Mesendoderm (in vitro differentiated cells): ENCODE results near the gene TNFSF9.

Experiments used
- DNase-seq: peaks from one replicate; pipeline ENCODE4 v3.0.0; 2013
- H2AK5ac ChIP-seq: 2 replicates; pipeline ENCODE4 v1.6.1; 2013; ENCODE audit warnings: low read length, inconsistent platforms
- H2BK120ac ChIP-seq: 2 replicates; pipeline ENCODE4 v1.6.1; 2013; ENCODE audit warnings: low read depth, mild to moderate bottlenecking, low read length, moderate library complexity, mixed read lengths
- H2BK15ac ChIP-seq: replicated peaks from 2 replicates; pipeline ENCODE4 v1.6.1; 2013; ENCODE audit warnings: low read depth, mild to moderate bottlenecking, moderate library complexity
- H2BK5ac ChIP-seq: 2 replicates; pipeline ENCODE4 v1.6.1; 2013; ENCODE audit warnings: low read length, inconsistent platforms
- H3K18ac ChIP-seq: 2 replicates; pipeline ENCODE4 v1.6.1; 2013; ENCODE audit warnings: mild to moderate bottlenecking, low read length, mixed read lengths
- H3K23ac ChIP-seq: one replicate; pipeline ENCODE4 v1.6.1; 2013; ENCODE audit warnings: low read length
- H3K27ac ChIP-seq: 2 replicates; pipeline ENCODE4 v1.5.1; 2013; ENCODE audit warnings: low read depth, mild to moderate bottlenecking, inconsistent platforms, low read length, moderate library complexity
- H3K27me3 ChIP-seq: 2 replicates; pipeline ENCODE4 v1.6.1; 2013; ENCODE audit warnings: low read length, control low read depth, mild to moderate bottlenecking, inconsistent platforms; ENCODE audit not compliant: insufficient read depth, poor library complexity
- H3K36me3 ChIP-seq: 2 replicates; pipeline ENCODE4 v1.6.1; 2013; ENCODE audit warnings: low read length, inconsistent platforms; ENCODE audit not compliant: control insufficient read depth, insufficient read depth
- H3K4ac ChIP-seq: one replicate; pipeline ENCODE4 v1.6.1; 2013; ENCODE audit warnings: low read depth, mild to moderate bottlenecking, low read length, moderate library complexity
- H3K4me1 ChIP-seq: 2 replicates; pipeline ENCODE4 v1.6.1; 2013; ENCODE audit warnings: low read depth, low read length, inconsistent platforms; ENCODE audit not compliant: control insufficient read depth
- H3K4me2 ChIP-seq: 2 replicates; pipeline ENCODE4 v1.6.1; 2013; ENCODE audit warnings: low read length
- H3K4me3 ChIP-seq: 2 replicates; pipeline ENCODE4 v1.5.1; 2013; ENCODE audit warnings: mild to moderate bottlenecking, low read length
- H3K56ac ChIP-seq: one replicate; pipeline ENCODE4 v1.6.1; 2013; ENCODE audit warnings: low read length
- H3K79me1 ChIP-seq: 2 replicates; pipeline ENCODE4 v1.6.1; 2013; ENCODE audit warnings: low read length, inconsistent platforms
- H3K79me2 ChIP-seq: 2 replicates; pipeline ENCODE4 v1.6.1; 2013; ENCODE audit warnings: mild to moderate bottlenecking, low read length; ENCODE audit not compliant: control insufficient read depth, insufficient read depth
- H3K9ac ChIP-seq: 2 replicates; pipeline ENCODE4 v1.6.1; 2013; ENCODE audit warnings: low read length, inconsistent platforms
- H4K5ac ChIP-seq: one replicate; pipeline ENCODE4 v1.6.1; 2013; ENCODE audit warnings: low read length
- H4K8ac ChIP-seq: one replicate; pipeline ENCODE4 v1.6.1; 2013; ENCODE audit warnings: low read depth, mild to moderate bottlenecking, control low read depth, low read length, moderate library complexity
- WGBS: extraction: QIAGEN DNeasy Blood & Tissue Kit; methylation state at CpG from one replicate; pipeline ENCODE4 v1.1.7; 2013; ENCODE audit warnings: low lambda C conversion rate, missing lambda C conversion rate; ENCODE audit not compliant: insufficient coverage; ENCODE audit errors: extremely low coverage; 5-methylcytosine and 5-hydroxymethylcytosine counted together

TNFSF9 gene

DNA sequence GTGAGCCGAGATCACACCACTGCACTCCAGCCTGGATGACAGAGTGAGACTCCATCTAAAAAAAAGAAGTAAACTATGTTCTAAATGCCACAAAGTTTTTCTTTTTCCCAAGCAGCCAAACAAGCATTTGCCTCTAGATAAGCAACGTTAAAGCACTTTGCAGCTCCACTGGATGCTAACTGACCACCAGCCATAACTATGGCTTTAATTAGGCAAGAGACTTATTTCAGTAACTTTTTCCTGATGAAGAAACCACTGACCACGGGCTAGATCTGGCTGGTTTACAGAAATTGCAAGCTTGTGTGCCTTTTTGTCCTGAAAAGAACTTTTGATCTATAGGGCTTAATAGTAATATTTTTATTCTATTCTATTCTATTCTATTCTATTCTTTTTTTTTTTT is 38.0 kb downstream of the TNFSF9 start:
- Histone ChIP-seq H2BK120ac (no peak overlapping the region), H2BK15ac (no peak overlapping the region), H3K18ac (no peak overlapping the region), H3K36me3 (no peaks in the 10 kb centered on the region), H3K79me1 (no peaks in the 10 kb centered on the region), H2BK5ac (no peak overlapping the region), H4K8ac (no peak overlapping the region), H3K56ac (no peak overlapping the region), H3K4me3 (no peak overlapping the region), H3K79me2 (no peaks in the 10 kb centered on the region), H2AK5ac (no peak overlapping the region), H3K4ac (no peak overlapping the region), H3K4me1 (peaks cover 3% of the 10 kb centered on the region), H3K4me2 (no peak overlapping the region), H3K23ac (no peak overlapping the region), H3K9ac (no peak overlapping the region), H3K27ac (no peak overlapping the region), H3K27me3 (no peaks in the 10 kb centered on the region), H4K5ac (no peak overlapping the region)
- WGBS = no CpG with 5 or more reads among the region's 3 CpGs
- no peak for DNase-seq

DNA sequence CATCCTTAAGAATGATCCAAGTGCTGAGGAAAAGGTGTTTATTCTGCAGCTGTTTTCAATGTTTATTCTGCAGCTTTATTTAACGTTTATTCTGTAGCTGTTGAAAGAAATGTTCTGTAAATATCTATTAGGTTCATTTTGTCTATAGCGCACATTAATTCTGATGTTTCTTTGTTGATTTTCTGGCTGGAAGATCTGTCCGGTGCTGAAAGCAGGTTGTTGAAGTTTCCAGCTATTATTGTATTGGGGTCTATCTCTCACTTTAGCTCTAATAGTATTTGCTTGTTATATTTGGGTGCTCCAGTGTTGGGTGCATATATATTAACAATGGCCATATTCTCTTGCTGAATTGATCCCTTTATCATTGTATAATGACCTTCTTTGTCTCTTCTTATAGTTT is 39.9 kb downstream of the TNFSF9 start:
- Histone ChIP-seq H3K9ac (no peak overlapping the region), H3K36me3 (no peaks in the 10 kb centered on the region), H2AK5ac (no peak overlapping the region), H3K4me3 (no peak overlapping the region), H2BK120ac (no peak overlapping the region), H3K27me3 (no peaks in the 10 kb centered on the region), H3K23ac (no peak overlapping the region), H3K79me1 (no peaks in the 10 kb centered on the region), H3K4me2 (no peak overlapping the region), H3K4me1 (peaks cover 5% of the 10 kb centered on the region), H3K56ac (no peak overlapping the region), H3K18ac (no peak overlapping the region), H4K8ac (no peak overlapping the region), H3K4ac (no peak overlapping the region), H2BK5ac (no peak overlapping the region), H4K5ac (no peak overlapping the region), H3K27ac (no peak overlapping the region), H2BK15ac (no peak overlapping the region), H3K79me2 (no peaks in the 10 kb centered on the region)
- WGBS = no CpG with 5 or more reads among the region's 3 CpGs
- DNase-seq = no peak

DNA sequence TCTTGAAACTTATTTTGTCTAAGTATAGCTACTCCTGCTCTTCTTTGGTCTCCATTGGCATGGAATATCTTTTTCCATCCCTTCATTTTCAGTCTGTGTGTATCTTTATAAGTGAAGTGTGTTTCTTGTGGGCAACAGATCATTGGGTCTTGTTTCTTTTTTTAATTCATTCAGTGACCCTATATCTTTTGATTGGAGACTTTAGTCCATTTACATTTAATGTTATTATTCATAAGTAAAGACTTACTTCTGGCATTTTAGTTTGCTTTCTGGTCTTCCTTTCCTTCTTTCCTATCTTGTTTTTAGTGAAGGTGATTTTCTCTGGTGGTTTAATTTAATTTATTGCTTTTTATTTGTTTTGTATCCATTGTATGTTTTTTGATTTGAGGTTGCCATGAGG is 40.3 kb downstream of the TNFSF9 start:
- H3K27ac ChIP-seq = no peak overlapping the region
- H3K36me3 ChIP-seq = no peaks in the 10 kb centered on the region
- H3K4ac ChIP-seq = no peak overlapping the region
- H2BK120ac ChIP-seq = no peak overlapping the region
- DNase-seq = no peak
- no peaks in the 10 kb centered on the region for H3K79me2 ChIP-seq
- no peak overlapping the region for H3K56ac ChIP-seq
- H2AK5ac ChIP-seq = no peak overlapping the region
- H3K18ac ChIP-seq = no peak overlapping the region
- H3K23ac ChIP-seq = no peak overlapping the region
- no peaks in the 10 kb centered on the region for H3K27me3 ChIP-seq
- H3K4me2 ChIP-seq = no peak overlapping the region
- H3K9ac ChIP-seq = no peak overlapping the region
- no peak overlapping the region for H3K4me3 ChIP-seq
- H3K79me1 ChIP-seq = no peaks in the 10 kb centered on the region
- H4K8ac ChIP-seq = no peak overlapping the region
- H4K5ac ChIP-seq = no peak overlapping the region
- no peak overlapping the region for H2BK5ac ChIP-seq
- H2BK15ac ChIP-seq = no peak overlapping the region
- H3K4me1 ChIP-seq = peaks cover 5% of the 10 kb centered on the region

DNA sequence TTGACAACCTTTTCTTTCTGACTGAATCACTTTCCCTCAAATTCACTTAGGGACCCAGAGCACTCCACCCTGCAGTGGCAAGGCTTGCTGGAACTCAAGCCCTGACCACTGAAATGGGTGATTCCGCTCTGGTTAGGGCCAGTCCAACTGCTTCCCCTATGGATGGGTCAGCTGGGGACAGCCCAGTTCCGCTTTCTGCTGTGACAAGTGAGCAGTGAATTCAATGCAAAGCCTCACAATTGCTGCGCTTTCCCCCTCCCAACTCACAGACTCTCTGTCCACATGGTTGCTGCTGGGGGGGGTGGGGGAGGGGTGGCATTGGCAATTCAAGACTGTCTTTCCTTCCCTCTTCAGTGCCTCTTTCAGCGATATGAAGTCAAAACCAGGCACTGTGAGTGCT is 41.4 kb downstream of the TNFSF9 start:
- H3K4me1 ChIP-seq = peaks cover 5% of the 10 kb centered on the region

DNA sequence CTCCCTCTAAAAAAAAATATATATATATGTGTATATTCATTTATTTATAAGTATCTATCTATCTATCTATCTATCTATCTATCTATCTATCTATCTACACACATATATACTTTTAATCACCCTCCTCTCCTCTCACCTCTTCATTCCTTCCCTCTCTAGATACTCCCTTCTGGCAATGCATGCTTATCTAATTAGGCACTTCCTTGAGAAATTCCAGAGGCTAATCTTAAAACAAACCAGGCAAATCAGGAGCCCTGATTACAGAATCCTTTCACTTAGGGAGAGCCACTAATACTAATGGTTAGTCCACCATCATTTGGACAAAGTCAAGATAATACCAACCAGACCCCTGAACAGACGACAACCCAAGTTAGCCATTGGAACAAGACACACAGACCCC is 42.5 kb downstream of the TNFSF9 start:
- H3K4me2 ChIP-seq = no peak overlapping the region
- H2BK5ac ChIP-seq = no peak overlapping the region
- no peaks in the 10 kb centered on the region for H3K36me3 ChIP-seq
- no peak overlapping the region for H2AK5ac ChIP-seq
- H3K9ac ChIP-seq = no peak overlapping the region
- no peak overlapping the region for H3K27ac ChIP-seq
- no peak overlapping the region for H3K23ac ChIP-seq
- H4K5ac ChIP-seq = no peak overlapping the region
- no peak overlapping the region for H3K18ac ChIP-seq
- H3K56ac ChIP-seq = peak overlapping the region; percentile 10
- no peak overlapping the region for H3K4me3 ChIP-seq
- peak; percentile 85 for DNase-seq
- no peaks in the 10 kb centered on the region for H3K79me2 ChIP-seq
- no peaks in the 10 kb centered on the region for H3K27me3 ChIP-seq
- H2BK120ac ChIP-seq = no peak overlapping the region
- no peaks in the 10 kb centered on the region for H3K79me1 ChIP-seq
- no peak overlapping the region for H4K8ac ChIP-seq
- peaks cover 5% of the 10 kb centered on the region for H3K4me1 ChIP-seq
- no peak overlapping the region for H2BK15ac ChIP-seq
- H3K4ac ChIP-seq = no peak overlapping the region
- WGBS = no CpG with 5 or more reads among the region's 1 CpG

More for the DNA sequence above, 41.4 kb downstream of the TNFSF9 start:
- H3K4me2 ChIP-seq = no peak overlapping the region
- no peak overlapping the region for H4K5ac ChIP-seq
- no peak overlapping the region for H3K23ac ChIP-seq
- H3K27ac ChIP-seq = no peak overlapping the region
- no peak overlapping the region for H3K18ac ChIP-seq
- no peak overlapping the region for H4K8ac ChIP-seq
- no peak overlapping the region for H3K4ac ChIP-seq
- no peak overlapping the region for H3K4me3 ChIP-seq
- H3K79me1 ChIP-seq = no peaks in the 10 kb centered on the region
- no peak overlapping the region for H2AK5ac ChIP-seq
- no peaks in the 10 kb centered on the region for H3K36me3 ChIP-seq
- no peak overlapping the region for H3K9ac ChIP-seq
- no CpG with 5 or more reads among the region's 4 CpGs for WGBS
- H3K27me3 ChIP-seq = no peaks in the 10 kb centered on the region
- no peak overlapping the region for H3K56ac ChIP-seq
- H2BK15ac ChIP-seq = no peak overlapping the region
- H2BK120ac ChIP-seq = no peak overlapping the region
- peak; percentile 44 for DNase-seq
- no peaks in the 10 kb centered on the region for H3K79me2 ChIP-seq
- H2BK5ac ChIP-seq = no peak overlapping the region

DNA sequence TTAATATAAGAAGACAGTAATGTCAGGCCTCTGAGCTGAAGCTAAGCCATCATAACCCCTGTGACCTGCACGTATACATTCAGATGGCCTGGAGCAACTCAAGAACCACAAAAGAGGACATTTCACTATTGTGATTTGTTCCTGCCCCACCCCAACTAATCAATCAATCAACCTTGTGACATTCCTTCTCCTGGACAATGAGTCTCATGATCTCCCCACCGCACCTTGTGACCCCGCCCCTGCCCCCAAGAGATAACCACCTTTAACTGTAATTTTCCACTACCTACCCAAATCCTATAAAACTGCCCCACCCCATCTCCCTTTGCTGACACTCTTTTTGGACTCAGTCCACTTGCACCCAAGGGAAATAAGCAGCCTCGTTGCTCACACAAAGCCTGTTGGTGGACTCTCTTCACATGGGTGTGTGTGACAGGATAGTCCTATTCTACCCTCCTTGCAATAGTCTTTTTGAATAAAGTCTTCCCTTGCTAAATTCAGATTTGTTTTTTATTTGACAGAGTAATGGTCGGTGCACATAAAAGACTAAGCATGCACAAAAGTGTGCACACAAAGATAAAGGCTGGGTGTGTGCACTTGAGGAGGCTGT is 46.1 kb downstream of the TNFSF9 start:
- H3K79me1 ChIP-seq = no peaks in the 10 kb centered on the region
- no peak overlapping the region for H3K27ac ChIP-seq
- no CpG with 5 or more reads among the region's 5 CpGs for WGBS
- H2BK120ac ChIP-seq = no peak overlapping the region
- no peaks in the 10 kb centered on the region for H3K79me2 ChIP-seq
- H4K5ac ChIP-seq = no peak overlapping the region
- H4K8ac ChIP-seq = no peak overlapping the region
- no peak overlapping the region for H3K23ac ChIP-seq
- H2AK5ac ChIP-seq = no peak overlapping the region
- no peak overlapping the region for H2BK5ac ChIP-seq
- no peak overlapping the region for H3K9ac ChIP-seq
- no peak for DNase-seq
- H3K4me3 ChIP-seq = no peak overlapping the region
- H3K56ac ChIP-seq = no peak overlapping the region
- no peaks in the 10 kb centered on the region for H3K27me3 ChIP-seq
- peaks cover 5% of the 10 kb centered on the region for H3K4me1 ChIP-seq
- no peaks in the 10 kb centered on the region for H3K36me3 ChIP-seq
- peak overlapping the region; percentile 36 for H3K4ac ChIP-seq
- no peak overlapping the region for H2BK15ac ChIP-seq
- no peak overlapping the region for H3K4me2 ChIP-seq
- H3K18ac ChIP-seq = no peak overlapping the region
